GM23338 (cell line): Measurements from ENCODE around the gene RMND5A.

Experiments used
- CREB1 ChIP-seq: fragments of 250-450 bp; sonication (Bioruptor Pico); IDR thresholded peaks from 2 replicates; pipeline ENCODE4 v1.5.0; 2020; ENCODE audit warnings: low read depth, mild to moderate bottlenecking, moderate library complexity
- CTCF ChIP-seq, 2 experiments: fragments of 200-600 bp in 1 of 2; sonication (generic) in 1 of 2; conservative IDR thresholded peaks; 2 replicates each; pipeline versions ENCODE4 v1.5.1 to v1.6.1; 2016 to 2017; ENCODE audit warnings: antibody characterized with exemption in 2 of 2, low read depth in 2 of 2, mild to moderate bottlenecking in 2 of 2, moderate library complexity in 1 of 2
- EZH2 ChIP-seq: fragments of 200-600 bp; sonication (generic); IDR thresholded peaks from one replicate; pipeline ENCODE4 v1.8.0; 2017; ENCODE audit warnings: antibody characterized with exemption, mild to moderate bottlenecking, low read depth; ENCODE audit not compliant: unreplicated experiment
- EZH2phosphoT487 ChIP-seq: fragments of 200-600 bp; sonication (generic); IDR thresholded peaks from one replicate; pipeline ENCODE4 v1.8.1; 2018; ENCODE audit warnings: antibody characterized with exemption; ENCODE audit not compliant: unreplicated experiment
- JUNB ChIP-seq: IDR thresholded peaks from one replicate; pipeline ENCODE4 v1.6.1; 2016; ENCODE audit warnings: antibody characterized with exemption; ENCODE audit not compliant: unreplicated experiment
- POLR2AphosphoS5 ChIP-seq: IDR thresholded peaks from 2 replicates; pipeline ENCODE4 v1.6.1; 2016; ENCODE audit warnings: antibody characterized with exemption, low read depth
- STAT1 ChIP-seq: IDR thresholded peaks from one replicate; pipeline ENCODE4 v1.6.1; 2016; ENCODE audit warnings: antibody characterized with exemption; ENCODE audit not compliant: unreplicated experiment
- ZNF114 ChIP-seq: fragments of 250-450 bp; sonication (Bioruptor Pico); IDR thresholded peaks from 2 replicates; pipeline ENCODE4 v1.5.0; 2020; ENCODE audit warnings: mild to moderate bottlenecking, moderate library complexity
- TF ChIP-seq, protein P1 (sequence below): IDR thresholded peaks from one replicate; pipeline ENCODE4 v1.6.1; 2018; ENCODE audit warnings: antibody characterized with exemption; ENCODE audit not compliant: unreplicated experiment

DNA sequence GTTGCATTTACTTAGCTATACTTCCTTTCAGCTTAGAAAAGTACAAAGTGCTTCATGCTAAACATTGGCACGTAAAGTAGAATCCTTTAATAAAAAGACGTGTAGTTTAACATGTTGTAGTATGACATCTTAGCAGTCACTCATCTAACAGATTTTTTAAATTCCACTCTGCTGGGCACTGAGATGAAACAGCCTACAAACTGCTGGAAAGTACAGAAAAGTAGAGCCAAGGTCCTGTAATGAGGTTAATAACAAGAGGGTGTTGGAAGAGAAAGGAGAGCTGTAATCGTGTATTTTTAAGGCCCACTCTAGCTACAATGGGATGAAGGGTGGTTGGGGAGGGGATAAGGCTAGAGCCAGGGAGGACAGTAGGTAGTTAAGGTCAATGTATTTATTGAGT lies 59.9 kb downstream of the RMND5A start:
- TF ChIP-seq CTCF (conservative IDR thresholded peaks at IDR 0.05; ENCODE audit: low read depth in 2 of 2) = no peak
- no peak for TF ChIP-seq EZH2
- TF ChIP-seq POLR2AphosphoS5 = no peak
- TF ChIP-seq, protein P1, sequence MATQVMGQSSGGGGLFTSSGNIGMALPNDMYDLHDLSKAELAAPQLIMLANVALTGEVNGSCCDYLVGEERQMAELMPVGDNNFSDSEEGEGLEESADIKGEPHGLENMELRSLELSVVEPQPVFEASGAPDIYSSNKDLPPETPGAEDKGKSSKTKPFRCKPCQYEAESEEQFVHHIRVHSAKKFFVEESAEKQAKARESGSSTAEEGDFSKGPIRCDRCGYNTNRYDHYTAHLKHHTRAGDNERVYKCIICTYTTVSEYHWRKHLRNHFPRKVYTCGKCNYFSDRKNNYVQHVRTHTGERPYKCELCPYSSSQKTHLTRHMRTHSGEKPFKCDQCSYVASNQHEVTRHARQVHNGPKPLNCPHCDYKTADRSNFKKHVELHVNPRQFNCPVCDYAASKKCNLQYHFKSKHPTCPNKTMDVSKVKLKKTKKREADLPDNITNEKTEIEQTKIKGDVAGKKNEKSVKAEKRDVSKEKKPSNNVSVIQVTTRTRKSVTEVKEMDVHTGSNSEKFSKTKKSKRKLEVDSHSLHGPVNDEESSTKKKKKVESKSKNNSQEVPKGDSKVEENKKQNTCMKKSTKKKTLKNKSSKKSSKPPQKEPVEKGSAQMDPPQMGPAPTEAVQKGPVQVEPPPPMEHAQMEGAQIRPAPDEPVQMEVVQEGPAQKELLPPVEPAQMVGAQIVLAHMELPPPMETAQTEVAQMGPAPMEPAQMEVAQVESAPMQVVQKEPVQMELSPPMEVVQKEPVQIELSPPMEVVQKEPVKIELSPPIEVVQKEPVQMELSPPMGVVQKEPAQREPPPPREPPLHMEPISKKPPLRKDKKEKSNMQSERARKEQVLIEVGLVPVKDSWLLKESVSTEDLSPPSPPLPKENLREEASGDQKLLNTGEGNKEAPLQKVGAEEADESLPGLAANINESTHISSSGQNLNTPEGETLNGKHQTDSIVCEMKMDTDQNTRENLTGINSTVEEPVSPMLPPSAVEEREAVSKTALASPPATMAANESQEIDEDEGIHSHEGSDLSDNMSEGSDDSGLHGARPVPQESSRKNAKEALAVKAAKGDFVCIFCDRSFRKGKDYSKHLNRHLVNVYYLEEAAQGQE = no peak
- TF ChIP-seq ZNF114 (CRISPR knock-in tag) = no peak
- no peak for TF ChIP-seq JUNB
- TF ChIP-seq EZH2phosphoT487 = no peak
- no peak for TF ChIP-seq CREB1 (CRISPR knock-in tag)
- TF ChIP-seq STAT1 = no peak
